NB4 (cell line): ENCODE results near the gene MGMT.

Source experiments
- DNase-seq: peaks from one replicate; pipeline ENCODE4 v3.0.0; 2010; ENCODE audit warnings: low read depth
- H3K4me3 ChIP-seq: one replicate; pipeline ENCODE4 v1.5.1; 2011; ENCODE audit warnings: mild to moderate bottlenecking, low read depth, low read length, moderate library complexity
- MYC ChIP-seq: IDR thresholded peaks from 2 replicates; pipeline ENCODE4 v1.6.1; 2011; ENCODE audit warnings: low read depth, low read length
- POLR2A ChIP-seq: IDR thresholded peaks from 2 replicates; pipeline ENCODE4 v1.6.1; 2011; ENCODE audit warnings: mild to moderate bottlenecking; ENCODE audit not compliant: insufficient read length; ENCODE audit errors: extremely low read depth
- TF ChIP-seq, protein P1 (sequence below): IDR thresholded peaks from one replicate; pipeline ENCODE4 v1.5.1; 2012; ENCODE audit warnings: low read depth, low read length
- TF ChIP-seq, protein P2 (sequence below): IDR thresholded peaks from 2 replicates; pipeline ENCODE4 v1.6.1; 2011; ENCODE audit warnings: low read depth, low read length

The MGMT gene

DNA sequence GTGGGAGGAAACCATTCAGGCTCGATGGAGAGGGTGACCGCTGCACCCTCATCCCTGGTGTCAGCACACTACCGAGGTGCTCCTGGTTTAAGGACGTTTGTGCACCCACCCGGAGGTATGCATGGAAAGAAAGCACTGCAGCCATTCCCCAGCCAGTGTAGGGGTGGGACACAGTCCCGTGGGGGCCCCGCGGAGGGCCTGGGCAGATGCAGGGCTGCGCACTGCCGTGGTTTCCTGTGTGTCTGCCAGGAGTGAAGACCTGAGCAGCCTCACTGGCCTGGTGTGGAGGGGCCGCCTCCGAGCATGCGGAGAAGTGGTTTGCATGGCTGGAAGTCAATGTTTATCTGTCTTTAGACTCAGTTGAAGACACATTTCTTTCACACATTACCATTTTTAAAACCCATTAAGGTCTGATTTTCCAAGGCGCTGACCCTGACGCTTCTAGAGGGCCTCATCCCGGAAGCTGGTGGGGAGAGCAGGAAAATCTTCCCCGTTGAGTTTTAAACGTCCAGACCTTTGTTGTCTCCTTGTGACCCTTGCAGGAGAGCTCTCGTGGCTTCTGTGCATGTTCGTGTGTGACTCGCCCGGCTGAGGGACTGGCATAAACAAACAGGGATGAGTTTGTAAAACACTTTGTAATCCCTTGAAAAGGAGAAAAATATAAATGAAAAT is 188.1 kb downstream of the MGMT start:
- TF ChIP-seq, protein P1, sequence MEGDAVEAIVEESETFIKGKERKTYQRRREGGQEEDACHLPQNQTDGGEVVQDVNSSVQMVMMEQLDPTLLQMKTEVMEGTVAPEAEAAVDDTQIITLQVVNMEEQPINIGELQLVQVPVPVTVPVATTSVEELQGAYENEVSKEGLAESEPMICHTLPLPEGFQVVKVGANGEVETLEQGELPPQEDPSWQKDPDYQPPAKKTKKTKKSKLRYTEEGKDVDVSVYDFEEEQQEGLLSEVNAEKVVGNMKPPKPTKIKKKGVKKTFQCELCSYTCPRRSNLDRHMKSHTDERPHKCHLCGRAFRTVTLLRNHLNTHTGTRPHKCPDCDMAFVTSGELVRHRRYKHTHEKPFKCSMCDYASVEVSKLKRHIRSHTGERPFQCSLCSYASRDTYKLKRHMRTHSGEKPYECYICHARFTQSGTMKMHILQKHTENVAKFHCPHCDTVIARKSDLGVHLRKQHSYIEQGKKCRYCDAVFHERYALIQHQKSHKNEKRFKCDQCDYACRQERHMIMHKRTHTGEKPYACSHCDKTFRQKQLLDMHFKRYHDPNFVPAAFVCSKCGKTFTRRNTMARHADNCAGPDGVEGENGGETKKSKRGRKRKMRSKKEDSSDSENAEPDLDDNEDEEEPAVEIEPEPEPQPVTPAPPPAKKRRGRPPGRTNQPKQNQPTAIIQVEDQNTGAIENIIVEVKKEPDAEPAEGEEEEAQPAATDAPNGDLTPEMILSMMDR = no peak
- TF ChIP-seq, protein P2, sequence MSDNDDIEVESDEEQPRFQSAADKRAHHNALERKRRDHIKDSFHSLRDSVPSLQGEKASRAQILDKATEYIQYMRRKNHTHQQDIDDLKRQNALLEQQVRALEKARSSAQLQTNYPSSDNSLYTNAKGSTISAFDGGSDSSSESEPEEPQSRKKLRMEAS = no peak
- TF ChIP-seq MYC (no peak), POLR2A (no peak)
- DNase-seq = no peak
- H3K4me3 ChIP-seq = no peak overlapping the region

DNA sequence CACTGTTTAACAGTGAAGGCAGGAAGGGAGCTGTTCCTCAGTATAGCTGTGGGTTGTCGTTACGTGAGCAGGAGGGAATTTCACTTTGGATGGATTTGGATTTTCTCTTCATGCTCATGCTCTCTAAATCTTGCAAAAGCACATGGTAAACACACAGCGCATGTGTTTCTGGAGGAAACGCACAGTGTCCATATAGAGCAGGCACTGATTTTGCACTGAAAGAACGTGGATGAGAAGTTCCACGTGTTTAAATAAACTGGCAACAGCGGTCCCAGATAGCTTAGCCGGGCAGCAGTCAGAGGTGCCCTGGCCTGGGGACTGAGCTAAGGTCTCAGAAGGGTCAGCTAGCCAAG is 188.6 kb downstream of the MGMT start:
- H3K4me3 ChIP-seq = no peak overlapping the region
- TF ChIP-seq, protein P2 = no peak
- TF ChIP-seq, protein P1 = no peak
- TF ChIP-seq POLR2A = no peak
- no peak for TF ChIP-seq MYC
- no peak for DNase-seq

DNA sequence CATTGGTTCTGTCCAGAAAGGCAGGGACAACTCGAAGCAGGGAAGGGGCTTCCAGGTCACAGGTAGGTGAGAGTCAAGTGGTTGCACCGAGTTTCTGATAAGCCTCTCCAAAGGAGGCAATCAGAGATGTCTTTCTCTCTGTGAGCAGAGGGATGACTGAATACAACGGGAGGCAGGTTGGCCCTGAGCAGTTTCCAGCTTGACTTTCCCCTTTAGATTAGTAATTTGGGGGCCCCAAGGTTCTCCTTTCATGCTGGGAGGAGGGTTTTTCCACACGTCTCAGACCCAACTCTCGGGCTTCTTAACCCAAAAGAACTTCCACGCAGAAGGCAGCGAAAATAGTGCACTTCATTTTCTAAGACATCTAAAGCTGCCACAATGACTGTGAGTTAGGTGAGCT is 189.6 kb downstream of the MGMT start:
- DNase-seq = no peak
- TF ChIP-seq POLR2A (no peak), MYC (no peak)
- TF ChIP-seq, protein P2 = no peak
- TF ChIP-seq, protein P1 = no peak
- no peak overlapping the region for H3K4me3 ChIP-seq

DNA sequence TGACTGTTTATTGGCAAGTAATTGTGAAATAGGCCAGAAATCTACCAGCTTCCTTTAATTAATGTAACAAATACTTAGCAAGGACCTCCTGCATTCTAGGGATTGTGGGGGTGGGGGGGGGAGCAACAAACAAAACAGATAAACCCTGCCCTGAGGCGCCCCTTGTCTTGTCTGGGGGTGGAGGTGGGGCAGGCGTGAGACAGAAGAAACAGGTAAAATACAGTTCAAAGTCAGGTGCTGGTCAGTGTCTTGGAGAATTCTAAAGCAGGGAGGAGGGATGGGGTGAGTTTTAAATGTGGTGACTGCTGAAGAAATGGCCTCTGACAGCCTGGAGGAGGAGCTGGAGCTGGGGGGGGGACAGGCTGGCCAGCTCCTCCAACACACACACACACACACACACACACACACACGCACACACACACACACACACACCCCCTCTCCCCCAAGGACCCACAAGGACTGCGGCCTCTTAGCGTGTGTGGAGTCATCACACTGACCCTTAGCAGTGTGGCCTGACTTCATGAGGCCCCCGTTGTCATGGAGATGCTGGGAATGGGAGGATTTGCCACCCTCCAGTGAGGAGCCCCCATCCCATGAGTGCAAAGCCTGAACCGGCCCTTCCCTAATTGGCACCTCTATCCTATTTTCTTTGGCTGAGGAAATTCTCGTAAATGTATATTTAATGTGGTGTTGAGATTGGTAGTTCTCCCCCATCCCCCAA is 190.4 kb downstream of the MGMT start:
- H3K4me3 ChIP-seq = no peak overlapping the region
- no peak for TF ChIP-seq MYC
- TF ChIP-seq POLR2A = no peak
- TF ChIP-seq, protein P2 = no peak
- TF ChIP-seq, protein P1 = no peak
- DNase-seq = no peak

DNA sequence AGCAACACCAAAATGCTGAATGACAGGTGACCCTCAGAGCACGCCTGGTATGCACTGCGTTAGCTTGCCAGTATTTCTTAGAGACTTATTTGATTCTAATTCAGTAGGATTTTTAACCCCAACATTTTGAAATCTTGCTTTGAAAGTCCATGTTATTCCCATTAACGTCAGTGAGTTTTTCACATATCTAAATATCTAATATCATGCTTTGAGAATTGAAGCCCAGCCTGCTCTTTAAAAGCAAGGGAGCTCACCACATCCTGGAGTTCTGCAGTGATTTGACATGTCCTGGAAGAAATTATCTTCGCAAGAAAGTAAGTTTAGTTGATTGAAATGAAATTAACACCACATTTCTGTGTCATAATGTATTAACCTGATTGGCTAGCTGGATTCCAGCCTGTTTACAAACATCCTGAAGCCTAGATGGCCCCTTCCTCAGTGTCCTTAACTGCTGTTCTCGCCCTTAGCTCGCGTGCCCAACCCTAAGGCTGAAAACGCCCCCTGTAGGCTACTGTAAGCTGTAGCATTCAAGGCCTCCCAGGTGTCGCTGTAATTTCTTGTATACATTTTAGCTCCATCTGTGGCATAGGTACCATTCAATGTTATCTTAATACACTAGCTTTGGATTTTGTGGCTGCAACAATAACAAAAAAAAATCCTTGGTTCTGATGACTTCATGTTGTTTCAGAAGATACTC is 191.5 kb downstream of the MGMT start:
- no peak overlapping the region for H3K4me3 ChIP-seq
- DNase-seq = peak; percentile 38
- no peak for TF ChIP-seq MYC
- TF ChIP-seq, protein P1 = peak; percentile 57
- no peak for TF ChIP-seq POLR2A
- TF ChIP-seq, protein P2 = no peak
